Liver (tissue), 2 donors: ENCODE measurements around the gene MYO15A.

Experiments used
- ZBTB33 ChIP-seq: IDR thresholded peaks from 2 replicates; pipeline ENCODE4 v1.6.1; 2016; ENCODE audit warnings: antibody characterized with exemption
- TF ChIP-seq, protein P1 (sequence below): fragments of 150-350 bp; IDR thresholded peaks from 2 replicates; pipeline ENCODE4 v1.5.1; 2017; ENCODE audit warnings: improper control_type of control experiment, low read depth, low read length; ENCODE audit not compliant: missing input control
- donor health status: healthy.

GRCh38 chr17:18111330-18111971, 2.9 kb downstream of the MYO15A start:
- TF ChIP-seq, protein P1, sequence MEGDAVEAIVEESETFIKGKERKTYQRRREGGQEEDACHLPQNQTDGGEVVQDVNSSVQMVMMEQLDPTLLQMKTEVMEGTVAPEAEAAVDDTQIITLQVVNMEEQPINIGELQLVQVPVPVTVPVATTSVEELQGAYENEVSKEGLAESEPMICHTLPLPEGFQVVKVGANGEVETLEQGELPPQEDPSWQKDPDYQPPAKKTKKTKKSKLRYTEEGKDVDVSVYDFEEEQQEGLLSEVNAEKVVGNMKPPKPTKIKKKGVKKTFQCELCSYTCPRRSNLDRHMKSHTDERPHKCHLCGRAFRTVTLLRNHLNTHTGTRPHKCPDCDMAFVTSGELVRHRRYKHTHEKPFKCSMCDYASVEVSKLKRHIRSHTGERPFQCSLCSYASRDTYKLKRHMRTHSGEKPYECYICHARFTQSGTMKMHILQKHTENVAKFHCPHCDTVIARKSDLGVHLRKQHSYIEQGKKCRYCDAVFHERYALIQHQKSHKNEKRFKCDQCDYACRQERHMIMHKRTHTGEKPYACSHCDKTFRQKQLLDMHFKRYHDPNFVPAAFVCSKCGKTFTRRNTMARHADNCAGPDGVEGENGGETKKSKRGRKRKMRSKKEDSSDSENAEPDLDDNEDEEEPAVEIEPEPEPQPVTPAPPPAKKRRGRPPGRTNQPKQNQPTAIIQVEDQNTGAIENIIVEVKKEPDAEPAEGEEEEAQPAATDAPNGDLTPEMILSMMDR, result no peak
- TF ChIP-seq ZBTB33, result no peak
